Measurements from ENCODE around the gene NEO1. TPM values are rescaled to one million over a fixed set of nuclear protein-coding genes. Genes with fewer than 3 reads are reported as not detected.
A peak's percentile ranks its signal among the peaks of the same experiment; 100 is the strongest.

The NEO1 gene
- 100 to 1,000 TPM in 1 of 4 donors, 10 to 100 TPM in 2, 1 to 10 TPM in 1; 8.4 to 162 (median 21.7) TPM for polyA plus RNA-seq
- long read RNA-seq, donor 1: 0 reads
- long read RNA-seq, donor 2: 0 reads
- long read RNA-seq, donor 3, partial matches to known transcripts: 36 of 37 reads
- long read RNA-seq, donor 3, other reads (novel, unspliced or antisense): 0 of 37 reads
- long read RNA-seq, donor 4: 0 reads
- long read RNA-seq, donor 5: 0 reads
- long read RNA-seq, donor 6, transcript NEO1-211 (5 exons, 1,046 nt): major isoform, 5 of 5 reads
- long read RNA-seq, donor 6, partial matches to known transcripts: 0 of 5 reads
- long read RNA-seq, donor 6, other reads (novel, unspliced or antisense): 0 of 5 reads
- long read RNA-seq, donor 7: 0 reads
- long read RNA-seq, donor 8: 0 reads
- long read RNA-seq, donor 9: 0 reads
- long read RNA-seq, donor 10, partial matches to known transcripts: 6 of 8 reads
- long read RNA-seq, donor 10, other reads (novel, unspliced or antisense): 0 of 8 reads

GRCh38 chr15:73051807-73052652 is at the start of gene NEO1:
TSS of gene NEO1 (plus strand) at chr15:73052463. CDS start at chr15:73052676, 213 bp downstream.
- WGBS, 3 donors: 0 to 1% (median 1%) methylated on average over 14 to 103 of the region's 108 CpGs
- FAIRE-seq (no peak), DNase-seq (peak; percentile 86 to 96)
- no peaks in the 10 kb centered on the region for H3K36me3 ChIP-seq (ENCODE audit: control insufficient read depth in 3 of 3, insufficient read depth in 2 of 3, low read depth in 1 of 3, low read length in 3 of 3)
- peak within 1 kb of the TSS; percentile 93 to 97 (median 96) for H3K27ac ChIP-seq (ENCODE audit: low read depth in 1 of 3, low read length in 2 of 3)
- peak within 1 kb of the TSS; percentile 86 to 98 (median 91) for H3K4me3 ChIP-seq (ENCODE audit: low read depth in 1 of 3, low read length in 3 of 3)
- peaks cover 0 to 4% (median 3%) of the 10 kb centered on the region in 3 donors for H3K4me1 ChIP-seq (ENCODE audit: control insufficient read depth in 3 of 3, insufficient read depth in 2 of 3, low read depth in 1 of 3, low read length in 2 of 3)
- H3K27me3 ChIP-seq (ENCODE audit: control insufficient read depth in 3 of 3, insufficient read depth in 3 of 3, low read length in 3 of 3): no peaks in the 10 kb centered on the region
- no peaks in the 10 kb centered on the region for H3K9me3 ChIP-seq (ENCODE audit: control insufficient read depth in 2 of 2, insufficient read depth in 1 of 2, low read depth in 1 of 2, low read length in 1 of 2)

GRCh38 chr15:73004462-73004861 is 47.8 kb upstream of the NEO1 start:
- FAIRE-seq (no peak), DNase-seq (no peak)
- H3K4me3 ChIP-seq (ENCODE audit: low read depth in 1 of 3, low read length in 3 of 3): no peak overlapping the region
- peaks cover 0 to 6% (median 0%) of the 10 kb centered on the region in 3 donors for H3K4me1 ChIP-seq (ENCODE audit: control insufficient read depth in 3 of 3, insufficient read depth in 2 of 3, low read depth in 1 of 3, low read length in 2 of 3)
- H3K36me3 ChIP-seq (ENCODE audit: control insufficient read depth in 3 of 3, insufficient read depth in 2 of 3, low read depth in 1 of 3, low read length in 3 of 3): no peaks in the 10 kb centered on the region
- peaks cover 0 to 2% of the 10 kb centered on the region in 2 donors for H3K9me3 ChIP-seq (ENCODE audit: control insufficient read depth in 2 of 2, insufficient read depth in 1 of 2, low read depth in 1 of 2, low read length in 1 of 2)
- no peak overlapping the region for H3K27ac ChIP-seq (ENCODE audit: low read depth in 1 of 3, low read length in 2 of 3)
- 77 to 91% (median 83%) methylated on average over 5 of the region's 5 CpGs for WGBS, 3 donors
- H3K27me3 ChIP-seq (ENCODE audit: control insufficient read depth in 3 of 3, insufficient read depth in 3 of 3, low read length in 3 of 3): peaks cover 0 to 2% (median 0%) of the 10 kb centered on the region in 3 donors

- 60 to 74% (median 66%) methylated on average over 2 of the region's 2 CpGs for WGBS, 3 donors
- Histone ChIP-seq H3K27ac (ENCODE audit: low read depth in 1 of 3, low read length in 2 of 3) (no peak overlapping the region), H3K4me1 (ENCODE audit: control insufficient read depth in 3 of 3, insufficient read depth in 2 of 3, low read depth in 1 of 3, low read length in 2 of 3) (peaks cover 0 to 6% (median 0%) of the 10 kb centered on the region in 3 donors), H3K36me3 (ENCODE audit: control insufficient read depth in 3 of 3, insufficient read depth in 2 of 3, low read depth in 1 of 3, low read length in 3 of 3) (no peaks in the 10 kb centered on the region), H3K9me3 (ENCODE audit: control insufficient read depth in 2 of 2, insufficient read depth in 1 of 2, low read depth in 1 of 2, low read length in 1 of 2) (peaks cover 0 to 2% of the 10 kb centered on the region in 2 donors), H3K4me3 (ENCODE audit: low read depth in 1 of 3, low read length in 3 of 3) (no peak overlapping the region), H3K27me3 (ENCODE audit: control insufficient read depth in 3 of 3, insufficient read depth in 3 of 3, low read length in 3 of 3) (peaks cover 0 to 2% (median 0%) of the 10 kb centered on the region in 3 donors)
- DNase-seq (peak in 1 of 2 donors; percentile 27), FAIRE-seq (no peak)
These were observed 47.2 kb upstream of the NEO1 start for GRCh38 chr15:73005032-73005431.

- no peak for FAIRE-seq
- H3K4me3 ChIP-seq (ENCODE audit: low read depth in 1 of 3, low read length in 3 of 3): no peak overlapping the region
- peaks cover 0 to 2% of the 10 kb centered on the region in 2 donors for H3K9me3 ChIP-seq (ENCODE audit: control insufficient read depth in 2 of 2, insufficient read depth in 1 of 2, low read depth in 1 of 2, low read length in 1 of 2)
- no peaks in the 10 kb centered on the region for H3K36me3 ChIP-seq (ENCODE audit: control insufficient read depth in 3 of 3, insufficient read depth in 2 of 3, low read depth in 1 of 3, low read length in 3 of 3)
- DNase-seq: peak; percentile 46 to 60
- 61 to 81% (median 77%) methylated on average over 2 of the region's 2 CpGs for WGBS, 3 donors
- H3K4me1 ChIP-seq (ENCODE audit: control insufficient read depth in 3 of 3, insufficient read depth in 2 of 3, low read depth in 1 of 3, low read length in 2 of 3): peaks cover 0 to 6% (median 0%) of the 10 kb centered on the region in 3 donors
- no peak overlapping the region for H3K27ac ChIP-seq (ENCODE audit: low read depth in 1 of 3, low read length in 2 of 3)
- H3K27me3 ChIP-seq (ENCODE audit: control insufficient read depth in 3 of 3, insufficient read depth in 3 of 3, low read length in 3 of 3): peaks cover 0 to 2% (median 0%) of the 10 kb centered on the region in 3 donors
These were observed 46.8 kb upstream of the NEO1 start for GRCh38 chr15:73005446-73005845.

- Histone ChIP-seq H3K27ac (ENCODE audit: low read depth in 1 of 3, low read length in 2 of 3) (no peak overlapping the region), H3K27me3 (ENCODE audit: control insufficient read depth in 3 of 3, insufficient read depth in 3 of 3, low read length in 3 of 3) (peaks cover 0 to 2% (median 0%) of the 10 kb centered on the region in 3 donors), H3K4me3 (ENCODE audit: low read depth in 1 of 3, low read length in 3 of 3) (no peak overlapping the region), H3K4me1 (ENCODE audit: control insufficient read depth in 3 of 3, insufficient read depth in 2 of 3, low read depth in 1 of 3, low read length in 2 of 3) (peaks cover 0 to 6% (median 0%) of the 10 kb centered on the region in 3 donors), H3K36me3 (ENCODE audit: control insufficient read depth in 3 of 3, insufficient read depth in 2 of 3, low read depth in 1 of 3, low read length in 3 of 3) (no peaks in the 10 kb centered on the region), H3K9me3 (ENCODE audit: control insufficient read depth in 2 of 2, insufficient read depth in 1 of 2, low read depth in 1 of 2, low read length in 1 of 2) (peaks cover 0 to 2% of the 10 kb centered on the region in 2 donors)
- no peak for DNase-seq
- no peak for FAIRE-seq
- WGBS, 3 donors: 23 to 68% (median 46%) methylated on average over 1 of the region's 1 CpG
These were observed 45.7 kb upstream of the NEO1 start for GRCh38 chr15:73006523-73006922.

GRCh38 chr15:73009066-73010056 is 42.9 kb upstream of the NEO1 start:
- Histone ChIP-seq H3K4me3 (ENCODE audit: low read depth in 1 of 3, low read length in 3 of 3) (no peak overlapping the region), H3K27ac (ENCODE audit: low read depth in 1 of 3, low read length in 2 of 3) (no peak overlapping the region), H3K27me3 (ENCODE audit: control insufficient read depth in 3 of 3, insufficient read depth in 3 of 3, low read length in 3 of 3) (peaks cover 0 to 2% (median 0%) of the 10 kb centered on the region in 3 donors), H3K4me1 (ENCODE audit: control insufficient read depth in 3 of 3, insufficient read depth in 2 of 3, low read depth in 1 of 3, low read length in 2 of 3) (peaks cover 0 to 6% (median 0%) of the 10 kb centered on the region in 3 donors), H3K9me3 (ENCODE audit: control insufficient read depth in 2 of 2, insufficient read depth in 1 of 2, low read depth in 1 of 2, low read length in 1 of 2) (peaks cover 0 to 2% of the 10 kb centered on the region in 2 donors), H3K36me3 (ENCODE audit: control insufficient read depth in 3 of 3, insufficient read depth in 2 of 3, low read depth in 1 of 3, low read length in 3 of 3) (no peaks in the 10 kb centered on the region)
- FAIRE-seq: no peak
- 68 to 86% (median 81%) methylated on average over 13 of the region's 13 CpGs for WGBS, 3 donors
- no peak for DNase-seq

- 65 to 76% (median 70%) methylated on average over 10 of the region's 10 CpGs for WGBS, 3 donors
- DNase-seq (no peak), FAIRE-seq (no peak)
- Histone ChIP-seq H3K27ac (ENCODE audit: low read depth in 1 of 3, low read length in 2 of 3) (no peak overlapping the region), H3K9me3 (ENCODE audit: control insufficient read depth in 2 of 2, insufficient read depth in 1 of 2, low read depth in 1 of 2, low read length in 1 of 2) (peaks cover 0 to 2% of the 10 kb centered on the region in 2 donors), H3K27me3 (ENCODE audit: control insufficient read depth in 3 of 3, insufficient read depth in 3 of 3, low read length in 3 of 3) (peaks cover 0 to 1% (median 0%) of the 10 kb centered on the region in 3 donors), H3K36me3 (ENCODE audit: control insufficient read depth in 3 of 3, insufficient read depth in 2 of 3, low read depth in 1 of 3, low read length in 3 of 3) (no peaks in the 10 kb centered on the region), H3K4me3 (ENCODE audit: low read depth in 1 of 3, low read length in 3 of 3) (no peak overlapping the region), H3K4me1 (ENCODE audit: control insufficient read depth in 3 of 3, insufficient read depth in 2 of 3, low read depth in 1 of 3, low read length in 2 of 3) (no peaks in the 10 kb centered on the region)
These were observed 41.8 kb upstream of the NEO1 start for GRCh38 chr15:73010154-73011152.

All from small intestine (tissue), 16 donors.